H9 (cell line): ENCODE results near the gene GPR171. TPM values are rescaled to one million over a fixed set of nuclear protein-coding genes. Genes with fewer than 3 reads are reported as not detected.
A peak's percentile ranks its signal among the peaks of the same experiment; 100 is the strongest.

Source experiments
- DNase-seq: peaks from one replicate; pipeline ENCODE4 v3.0.0-alpha.2; 2017
- H2AFZ ChIP-seq: one replicate; pipeline ENCODE4 v1.6.1; 2013; ENCODE audit warnings: mild to moderate bottlenecking, low read length, control low read depth, moderate library complexity
- H2AK5ac ChIP-seq: 2 replicates; pipeline ENCODE4 v1.6.1; 2013; ENCODE audit warnings: low read length, control low read depth, mixed read lengths; ENCODE audit not compliant: insufficient read length
- H2BK120ac ChIP-seq: one replicate; pipeline ENCODE4 v1.6.1; 2013; ENCODE audit warnings: low read depth, mild to moderate bottlenecking, low read length, control low read depth, inconsistent platforms; ENCODE audit not compliant: poor library complexity, severe bottlenecking
- H2BK12ac ChIP-seq: 2 replicates; pipeline ENCODE4 v1.6.1; 2013; ENCODE audit warnings: low read length, control low read depth, mixed read lengths, low read depth; ENCODE audit not compliant: insufficient read length
- H2BK15ac ChIP-seq: 2 replicates; pipeline ENCODE4 v1.6.1; 2013; ENCODE audit warnings: low read depth, low read length, control low read depth
- H2BK20ac ChIP-seq: one replicate; pipeline ENCODE4 v1.6.1; 2013; ENCODE audit warnings: low read depth, mild to moderate bottlenecking, low read length, control low read depth, inconsistent platforms; ENCODE audit not compliant: poor library complexity, severe bottlenecking
- H2BK5ac ChIP-seq: 2 replicates; pipeline ENCODE4 v1.6.1; 2013; ENCODE audit warnings: low read length, control low read depth, mixed read lengths; ENCODE audit not compliant: insufficient read length
- H3K14ac ChIP-seq: 2 replicates; pipeline ENCODE4 v1.6.1; 2013; ENCODE audit warnings: low read length, control low read depth; ENCODE audit not compliant: insufficient read depth
- H3K18ac ChIP-seq: 2 replicates; pipeline ENCODE4 v1.6.1; 2013; ENCODE audit warnings: low read depth, mild to moderate bottlenecking, mixed read lengths, low read length, control low read depth; ENCODE audit not compliant: insufficient read length
- H3K23ac ChIP-seq: 2 replicates; pipeline ENCODE4 v1.6.1; 2013; ENCODE audit warnings: low read length, control low read depth, mixed read lengths, low read depth; ENCODE audit not compliant: insufficient read length
- H3K23me2 ChIP-seq: 2 replicates; pipeline ENCODE4 v1.6.1; 2013; ENCODE audit warnings: low read depth, mild to moderate bottlenecking, mixed read lengths, low read length, control low read depth; ENCODE audit not compliant: insufficient read length, poor library complexity, severe bottlenecking
- H3K27ac ChIP-seq: 2 replicates; pipeline ENCODE4 v1.5.1; 2013; ENCODE audit warnings: low read length, control low read depth, mixed read lengths, low read depth; ENCODE audit not compliant: insufficient read length
- H3K27me3 ChIP-seq: 2 replicates; pipeline ENCODE4 v1.6.1; 2013; ENCODE audit warnings: low read length, control low read depth, inconsistent platforms; ENCODE audit not compliant: insufficient read depth
- H3K4ac ChIP-seq: 2 replicates; pipeline ENCODE4 v1.6.1; 2013; ENCODE audit warnings: low read depth, mild to moderate bottlenecking, control low read depth, inconsistent platforms, low read length, moderate library complexity
- H3K4me1 ChIP-seq: 2 replicates; pipeline ENCODE4 v1.6.1; 2013; ENCODE audit warnings: low read length, control low read depth, inconsistent platforms; ENCODE audit not compliant: insufficient read depth
- H3K4me2 ChIP-seq: 2 replicates; pipeline ENCODE4 v1.6.1; 2013; ENCODE audit warnings: low read length, control low read depth, mixed read lengths; ENCODE audit not compliant: insufficient read length, insufficient read depth
- H3K56ac ChIP-seq: 2 replicates; pipeline ENCODE4 v1.6.1; 2013; ENCODE audit warnings: low read depth, mild to moderate bottlenecking, mixed read lengths, low read length, control low read depth; ENCODE audit not compliant: insufficient read length
- H3K79me1 ChIP-seq: 2 replicates; pipeline ENCODE4 v1.6.1; 2013; ENCODE audit warnings: low read depth, mild to moderate bottlenecking, moderate library complexity, low read length, control low read depth, inconsistent platforms; ENCODE audit not compliant: insufficient read depth, poor library complexity, severe bottlenecking
- H3K79me2 ChIP-seq: 2 replicates; pipeline ENCODE4 v1.6.1; 2013; ENCODE audit warnings: low read length, control low read depth, inconsistent platforms; ENCODE audit not compliant: insufficient read depth
- H3K9ac ChIP-seq: 2 replicates; pipeline ENCODE4 v1.6.1; 2013; ENCODE audit warnings: low read length, control low read depth, mixed read lengths; ENCODE audit not compliant: insufficient read length; ENCODE audit errors: extremely low read depth
- H3K9me3 ChIP-seq: one replicate; pipeline ENCODE4 v1.6.1; 2013; ENCODE audit warnings: low read depth, low read length, inconsistent platforms; ENCODE audit not compliant: control insufficient read depth
- H3T11ph ChIP-seq: one replicate; pipeline ENCODE4 v1.6.1; 2013; ENCODE audit warnings: mild to moderate bottlenecking, low read length, control low read depth, inconsistent platforms
- H4K20me1 ChIP-seq: one replicate; pipeline ENCODE4 v1.6.1; 2013; ENCODE audit not compliant: control insufficient read depth, insufficient read length, insufficient read depth
- H4K5ac ChIP-seq: 2 replicates; pipeline ENCODE4 v1.6.1; 2013; ENCODE audit warnings: low read depth, mild to moderate bottlenecking, mixed read lengths, low read length, control low read depth; ENCODE audit not compliant: insufficient read length
- H4K8ac ChIP-seq: replicated peaks from 2 replicates; pipeline ENCODE4 v1.6.1; 2013; ENCODE audit warnings: low read length, control low read depth, mixed read lengths, low read depth; ENCODE audit not compliant: insufficient read length
- H4K91ac ChIP-seq: 2 replicates; pipeline ENCODE4 v1.6.1; 2013; ENCODE audit warnings: low read depth, mild to moderate bottlenecking, moderate library complexity, mixed read lengths, low read length, control low read depth; ENCODE audit not compliant: insufficient read length
- H3K27ac Mint-ChIP-seq, 3 experiments: 2 replicates in 2 of 3; 3 replicates in 1 of 3; pipeline ENCODE4 v1.8.0; 2020 to 2021; ENCODE audit warnings: mixed read lengths in 3 of 3, mild to moderate bottlenecking in 1 of 3, moderate library complexity in 1 of 3
- H3K27me3 Mint-ChIP-seq: 2 replicates; pipeline ENCODE4 v1.8.0; 2021; ENCODE audit warnings: low read depth, mild to moderate bottlenecking, moderate library complexity, mixed read lengths
- H3K36me3 Mint-ChIP-seq, 3 experiments: 2 replicates in 2 of 3; 3 replicates in 1 of 3; pipeline ENCODE4 v1.8.0; 2020 to 2021; ENCODE audit warnings: low read depth in 3 of 3, mixed read lengths in 3 of 3; ENCODE audit not compliant: insufficient read depth in 1 of 3
- H3K4me1 Mint-ChIP-seq, 2 experiments: 2 replicates each; pipeline ENCODE4 v1.8.0; 2020; ENCODE audit warnings: mixed read lengths in 2 of 2
- H3K4me3 Mint-ChIP-seq, 2 experiments: 2 replicates in 1 of 2; 3 replicates in 1 of 2; pipeline ENCODE4 v1.8.0; 2020 to 2021; ENCODE audit warnings: mild to moderate bottlenecking in 2 of 2, mixed read lengths in 2 of 2, moderate library complexity in 1 of 2
- H3K9me3 Mint-ChIP-seq, 2 experiments: 2 replicates in 1 of 2; 3 replicates in 1 of 2; pipeline ENCODE4 v1.8.0; 2020; ENCODE audit warnings: mild to moderate bottlenecking in 2 of 2, mixed read lengths in 2 of 2, moderate library complexity in 1 of 2
- CTCF ChIP-seq: fragments of 200-600 bp; sonication (generic); conservative IDR thresholded peaks from 3 replicates; pipeline ENCODE4 v1.8.0; 2021; ENCODE audit warnings: antibody characterized with exemption, mild to moderate bottlenecking
- WGBS: extraction: QIAGEN DNeasy Blood & Tissue Kit; methylation state at CpG from one replicate; pipeline ENCODE4 v1.1.7; 2013; ENCODE audit warnings: missing lambda C conversion rate, low lambda C conversion rate, mixed read lengths; ENCODE audit not compliant: insufficient read length; ENCODE audit errors: extremely low coverage; 5-methylcytosine and 5-hydroxymethylcytosine counted together
- total RNA-seq: library from RNA; stranded (reverse); gene quantifications from 2 replicates; pipeline ENCODE4 v1.2.1, GENCODE V29; 2021

The GPR171 gene
- total RNA-seq, 1 experiment from 2014 or later: not detected

- no peaks in the 10 kb centered on the region for H3K23me2 ChIP-seq
- H2BK5ac ChIP-seq: no peak overlapping the region
- no peak overlapping the region for H3K23ac ChIP-seq
- H3K4me2 ChIP-seq: no peak overlapping the region
- no peak overlapping the region for H2AK5ac ChIP-seq
- H4K20me1 ChIP-seq: no peaks in the 10 kb centered on the region
- no peak overlapping the region for H3K14ac ChIP-seq
- no peak overlapping the region for H3K4ac ChIP-seq
- no peaks in the 10 kb centered on the region for H3K79me2 ChIP-seq
- H2BK120ac ChIP-seq: no peak overlapping the region
- no peak overlapping the region for H2BK15ac ChIP-seq
- Mint-ChIP-seq H3K27me3 (no peaks in the 10 kb centered on the region), H3K27ac (peak overlapping the region in 1 of 3 experiments; percentile 27; a peak in 1 of 7 replicates), H3K9me3 (peaks cover under 1 to 9% of the 10 kb centered on the region in 2 experiments; a peak in 2 of 5 replicates), H3K36me3 (peaks cover 12 to 19% (median 15%) of the 10 kb centered on the region in 3 experiments), H3K4me1 (peaks cover 22 to 27% of the 10 kb centered on the region in 2 experiments), H3K4me3 (no peak overlapping the region)
- no peak overlapping the region for H3T11ph ChIP-seq
- H4K91ac ChIP-seq: no peak overlapping the region
- no peak for TF ChIP-seq CTCF
- no peak overlapping the region for H4K8ac ChIP-seq
- no peak overlapping the region for H3K27ac ChIP-seq
- no peak overlapping the region for H2AFZ ChIP-seq
- H3K27me3 ChIP-seq: no peaks in the 10 kb centered on the region
- H3K18ac ChIP-seq: no peak overlapping the region
- peaks cover 7% of the 10 kb centered on the region; the same call in 1 of the 2 replicates for H3K4me1 ChIP-seq
- WGBS: no CpG with 5 or more reads among the region's 4 CpGs
- H3K9me3 ChIP-seq: no peaks in the 10 kb centered on the region
- H4K5ac ChIP-seq: no peak overlapping the region
- no peak overlapping the region for H2BK20ac ChIP-seq
- H2BK12ac ChIP-seq: no peak overlapping the region
- no peak for DNase-seq
- H3K9ac ChIP-seq: no peak overlapping the region
- no peak overlapping the region for H3K56ac ChIP-seq
- no peaks in the 10 kb centered on the region for H3K79me1 ChIP-seq
Observed at GRCh38 chr3:151226088-151226563, 23.1 kb upstream of the GPR171 start.
